ENCODE results near the gene SLC25A18.
"Not testable (repeated sequence)": the region's sequence is repeated elsewhere in the genome, so short reads cannot be mapped to it uniquely, and the experiment has no call there.

Gene SLC25A18

GRCh38 chr22:17562906-17563870 is at the start of gene SLC25A18:
Gene SLC25A18 (plus strand): TSS chr22:17563498. CDS start chr22:17579945, 16,447 bp downstream.
- Mint-ChIP-seq H3K36me3 (ENCODE audit: low read depth) (peaks cover 25% of the 10 kb centered on the region), H3K4me1 (peaks cover 35% of the 10 kb centered on the region), H3K27me3 (ENCODE audit: low read depth) (no peaks in the 10 kb centered on the region), H3K27ac (peak within 1 kb of the TSS; percentile 92 to 98 (median 97)), H3K9me3 (no peaks in the 10 kb centered on the region), H3K4me3 (peak within 1 kb of the TSS; percentile 43 to 75 (median 72))
- TF ChIP-seq CTCF (IDR thresholded peaks at IDR 0.05; ENCODE audit: unreplicated experiment in 3 of 3) = peak in 2 of 3 experiments; percentile 12 to 39

- H3K4me1 Mint-ChIP-seq = peaks cover 22% of the 10 kb centered on the region
Measured at GRCh38 chr22:17513612-17514011, 49.7 kb upstream of the SLC25A18 start.

GRCh38 chr22:17514084-17514483 is 49.2 kb upstream of the SLC25A18 start:
- Mint-ChIP-seq H3K4me3 (no peak overlapping the region), H3K36me3 (ENCODE audit: low read depth) (peaks cover 44% of the 10 kb centered on the region), H3K9me3 (no peaks in the 10 kb centered on the region), H3K4me1 (peaks cover 26% of the 10 kb centered on the region), H3K27ac (no peak overlapping the region), H3K27me3 (ENCODE audit: low read depth) (no peaks in the 10 kb centered on the region)
- TF ChIP-seq CTCF (IDR thresholded peaks at IDR 0.05; ENCODE audit: unreplicated experiment in 3 of 3) = no peak

More at GRCh38 chr22:17513612-17514011, 49.7 kb upstream of the SLC25A18 start:
- Mint-ChIP-seq H3K9me3 (no peaks in the 10 kb centered on the region), H3K27me3 (ENCODE audit: low read depth) (no peaks in the 10 kb centered on the region), H3K4me3 (no peak overlapping the region), H3K36me3 (ENCODE audit: low read depth) (peaks cover 40% of the 10 kb centered on the region), H3K27ac (peak overlapping the region in 1 of 3 experiments; percentile 22)
- TF ChIP-seq CTCF (IDR thresholded peaks at IDR 0.05; ENCODE audit: unreplicated experiment in 3 of 3) = no peak

GRCh38 chr22:17518406-17518805 is 44.9 kb upstream of the SLC25A18 start:
- H3K4me1 Mint-ChIP-seq = peaks cover 26% of the 10 kb centered on the region
- H3K27ac Mint-ChIP-seq = peak overlapping the region in 1 of 3 experiments; percentile 42
- no peak for TF ChIP-seq CTCF (IDR thresholded peaks at IDR 0.05; ENCODE audit: unreplicated experiment in 3 of 3)
- no peak overlapping the region for H3K4me3 Mint-ChIP-seq
- H3K9me3 Mint-ChIP-seq = no peaks in the 10 kb centered on the region
- peaks cover 44% of the 10 kb centered on the region for H3K36me3 Mint-ChIP-seq (ENCODE audit: low read depth)
- no peaks in the 10 kb centered on the region for H3K27me3 Mint-ChIP-seq (ENCODE audit: low read depth)

- H3K36me3 Mint-ChIP-seq (ENCODE audit: low read depth) = peaks cover 51% of the 10 kb centered on the region
- H3K27ac Mint-ChIP-seq; H3K4me3 Mint-ChIP-seq; H3K27me3 Mint-ChIP-seq (ENCODE audit: low read depth); H3K9me3 Mint-ChIP-seq: not testable (repeated sequence)
- H3K4me1 Mint-ChIP-seq = peaks cover 27% of the 10 kb centered on the region
Measured at GRCh38 chr22:17521971-17522370, 41.3 kb upstream of the SLC25A18 start.

- H3K4me1 Mint-ChIP-seq = peaks cover 8% of the 10 kb centered on the region
- no peak overlapping the region for H3K4me3 Mint-ChIP-seq
- H3K36me3 Mint-ChIP-seq (ENCODE audit: low read depth) = peaks cover 56% of the 10 kb centered on the region
- TF ChIP-seq CTCF (IDR thresholded peaks at IDR 0.05; ENCODE audit: unreplicated experiment in 3 of 3) = no peak
- no peaks in the 10 kb centered on the region for H3K27me3 Mint-ChIP-seq (ENCODE audit: low read depth)
- H3K27ac Mint-ChIP-seq = no peak overlapping the region
- H3K9me3 Mint-ChIP-seq = no peaks in the 10 kb centered on the region
Measured at GRCh38 chr22:17523925-17524324, 39.4 kb upstream of the SLC25A18 start.

Measured in nephron (organoid).